ENCODE measurements around the gene SEC23B. TPM values are rescaled to one million over a fixed set of nuclear protein-coding genes. Genes with fewer than 3 reads are reported as not detected.

SEC23B gene
- total and polyA plus RNA-seq, 4 donors: 12.8 to 54.3 (median 34.8) TPM

DNA sequence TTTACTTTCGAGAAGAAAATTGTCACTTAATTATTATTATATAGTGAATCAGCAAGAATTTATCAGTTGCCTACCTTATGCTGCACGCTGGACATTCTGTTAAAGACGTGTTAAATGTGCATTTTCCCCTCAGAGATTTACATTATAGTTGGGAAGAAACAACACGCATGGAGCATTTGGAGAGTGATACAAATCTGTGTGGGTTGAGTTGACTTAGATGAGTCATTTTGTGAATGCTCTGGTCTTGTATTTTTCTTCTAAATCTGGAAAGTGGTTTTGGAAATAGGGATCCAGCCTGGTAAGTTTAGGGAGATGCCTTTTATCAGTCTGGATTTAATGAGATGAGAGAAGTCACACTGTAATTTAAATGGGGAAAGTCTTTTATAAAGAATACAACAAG is 35.5 kb downstream of the SEC23B start:
- peaks cover 5 to 19% (median 12%) of the 10 kb centered on the region in 4 donors for H3K4me1 ChIP-seq (ENCODE audit: control insufficient read depth in 4 of 4, insufficient read depth in 4 of 4, low read length in 3 of 4)
- peaks cover 10 to 43% (median 36%) of the 10 kb centered on the region in 4 donors for H3K36me3 ChIP-seq (ENCODE audit: control insufficient read depth in 4 of 4, insufficient read depth in 3 of 4, low read depth in 1 of 4, low read length in 3 of 4)

GRCh38 chr20:18543932-18544331 is 36.2 kb downstream of the SEC23B start:
- no peak overlapping the region for H3K4me3 ChIP-seq (ENCODE audit: low read depth in 1 of 3, low read length in 3 of 3)
- DNase-seq (ENCODE audit: low spot score): no peak
- 33% methylated on average over 7 of the region's 7 CpGs for WGBS
- peaks cover 5 to 19% (median 12%) of the 10 kb centered on the region in 4 donors for H3K4me1 ChIP-seq (ENCODE audit: control insufficient read depth in 4 of 4, insufficient read depth in 4 of 4, low read length in 3 of 4)
- no peaks in the 10 kb centered on the region for H3K27me3 ChIP-seq (ENCODE audit: control insufficient read depth in 4 of 4, insufficient read depth in 4 of 4, low read length in 3 of 4)
- no peak overlapping the region for H3K9ac ChIP-seq (ENCODE audit: low read depth in 1 of 2, low read length in 2 of 2)
- peak overlapping the region; percentile 70 to 77 for H3K27ac ChIP-seq (ENCODE audit: low read depth in 1 of 2, low read length in 2 of 2)
- no peaks in the 10 kb centered on the region for H3K9me3 ChIP-seq (ENCODE audit: control insufficient read depth in 4 of 4, low read length in 3 of 4)
- peaks cover 10 to 51% (median 39%) of the 10 kb centered on the region in 4 donors for H3K36me3 ChIP-seq (ENCODE audit: control insufficient read depth in 4 of 4, insufficient read depth in 3 of 4, low read depth in 1 of 4, low read length in 3 of 4)
- peak; percentile 91 for TF ChIP-seq SP1 (IDR thresholded peaks at IDR 0.05)
- peak; percentile 99 for TF ChIP-seq MAX (IDR thresholded peaks at IDR 0.05)
- no peak for TF ChIP-seq NR2F2 (IDR thresholded peaks at IDR 0.05)
- TF ChIP-seq, protein P1, sequence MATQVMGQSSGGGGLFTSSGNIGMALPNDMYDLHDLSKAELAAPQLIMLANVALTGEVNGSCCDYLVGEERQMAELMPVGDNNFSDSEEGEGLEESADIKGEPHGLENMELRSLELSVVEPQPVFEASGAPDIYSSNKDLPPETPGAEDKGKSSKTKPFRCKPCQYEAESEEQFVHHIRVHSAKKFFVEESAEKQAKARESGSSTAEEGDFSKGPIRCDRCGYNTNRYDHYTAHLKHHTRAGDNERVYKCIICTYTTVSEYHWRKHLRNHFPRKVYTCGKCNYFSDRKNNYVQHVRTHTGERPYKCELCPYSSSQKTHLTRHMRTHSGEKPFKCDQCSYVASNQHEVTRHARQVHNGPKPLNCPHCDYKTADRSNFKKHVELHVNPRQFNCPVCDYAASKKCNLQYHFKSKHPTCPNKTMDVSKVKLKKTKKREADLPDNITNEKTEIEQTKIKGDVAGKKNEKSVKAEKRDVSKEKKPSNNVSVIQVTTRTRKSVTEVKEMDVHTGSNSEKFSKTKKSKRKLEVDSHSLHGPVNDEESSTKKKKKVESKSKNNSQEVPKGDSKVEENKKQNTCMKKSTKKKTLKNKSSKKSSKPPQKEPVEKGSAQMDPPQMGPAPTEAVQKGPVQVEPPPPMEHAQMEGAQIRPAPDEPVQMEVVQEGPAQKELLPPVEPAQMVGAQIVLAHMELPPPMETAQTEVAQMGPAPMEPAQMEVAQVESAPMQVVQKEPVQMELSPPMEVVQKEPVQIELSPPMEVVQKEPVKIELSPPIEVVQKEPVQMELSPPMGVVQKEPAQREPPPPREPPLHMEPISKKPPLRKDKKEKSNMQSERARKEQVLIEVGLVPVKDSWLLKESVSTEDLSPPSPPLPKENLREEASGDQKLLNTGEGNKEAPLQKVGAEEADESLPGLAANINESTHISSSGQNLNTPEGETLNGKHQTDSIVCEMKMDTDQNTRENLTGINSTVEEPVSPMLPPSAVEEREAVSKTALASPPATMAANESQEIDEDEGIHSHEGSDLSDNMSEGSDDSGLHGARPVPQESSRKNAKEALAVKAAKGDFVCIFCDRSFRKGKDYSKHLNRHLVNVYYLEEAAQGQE (IDR thresholded peaks at IDR 0.05): peak; percentile 54
- TF ChIP-seq EGR1 (IDR thresholded peaks at IDR 0.05; ENCODE audit: low read depth in 2 of 2): peak; percentile 66 to 68
- no peak for TF ChIP-seq FOXA1 (IDR thresholded peaks at IDR 0.05)
- TF ChIP-seq FOXA2 (IDR thresholded peaks at IDR 0.05): peak; percentile 67
- TF ChIP-seq HNF4A (conservative IDR thresholded peaks at IDR 0.05): peak; percentile 63 to 75
- TF ChIP-seq, protein P2, sequence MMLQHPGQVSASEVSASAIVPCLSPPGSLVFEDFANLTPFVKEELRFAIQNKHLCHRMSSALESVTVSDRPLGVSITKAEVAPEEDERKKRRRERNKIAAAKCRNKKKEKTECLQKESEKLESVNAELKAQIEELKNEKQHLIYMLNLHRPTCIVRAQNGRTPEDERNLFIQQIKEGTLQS (IDR thresholded peaks at IDR 0.05): peak; percentile 74
- TF ChIP-seq GABPA (IDR thresholded peaks at IDR 0.05 in 1 of 2, conservative IDR thresholded peaks at IDR 0.05 in 1 of 2): peak; percentile 34 to 82
- peak; percentile 67 to 88 for TF ChIP-seq RXRA (IDR thresholded peaks at IDR 0.05)
- peak; percentile 93 for TF ChIP-seq YY1 (IDR thresholded peaks at IDR 0.05)
- TF ChIP-seq JUND (IDR thresholded peaks at IDR 0.05): peak in 1 of 2 donors; percentile 50
- no peak for TF ChIP-seq TAF1 (conservative IDR thresholded peaks at IDR 0.05)

More for the DNA sequence above, 35.5 kb downstream of the SEC23B start:
- no peaks in the 10 kb centered on the region for H3K9me3 ChIP-seq (ENCODE audit: control insufficient read depth in 4 of 4, low read length in 3 of 4)
- no peak for DNase-seq (ENCODE audit: low spot score)
- H3K27me3 ChIP-seq (ENCODE audit: control insufficient read depth in 4 of 4, insufficient read depth in 4 of 4, low read length in 3 of 4): no peaks in the 10 kb centered on the region
- H3K9ac ChIP-seq (ENCODE audit: low read depth in 1 of 2, low read length in 2 of 2): no peak overlapping the region
- H3K4me3 ChIP-seq (ENCODE audit: low read depth in 1 of 3, low read length in 3 of 3): no peak overlapping the region
- peak overlapping the region; percentile 65 to 70 for H3K27ac ChIP-seq (ENCODE audit: low read depth in 1 of 2, low read length in 2 of 2)
- TF ChIP-seq, protein P2 (IDR thresholded peaks at IDR 0.05): no peak
- TF ChIP-seq NR2F2 (IDR thresholded peaks at IDR 0.05) (no peak), FOXA1 (IDR thresholded peaks at IDR 0.05) (no peak), HNF4A (conservative IDR thresholded peaks at IDR 0.05) (no peak), RAD21 (IDR thresholded peaks at IDR 0.05) (no peak), RXRA (IDR thresholded peaks at IDR 0.05) (no peak), GABPA (IDR thresholded peaks at IDR 0.05 in 1 of 2, conservative IDR thresholded peaks at IDR 0.05 in 1 of 2) (no peak), ZBTB33 (IDR thresholded peaks at IDR 0.05) (no peak), TAF1 (conservative IDR thresholded peaks at IDR 0.05) (no peak), SP1 (IDR thresholded peaks at IDR 0.05) (no peak), FOXA2 (IDR thresholded peaks at IDR 0.05) (no peak)
- TF ChIP-seq, protein P3, sequence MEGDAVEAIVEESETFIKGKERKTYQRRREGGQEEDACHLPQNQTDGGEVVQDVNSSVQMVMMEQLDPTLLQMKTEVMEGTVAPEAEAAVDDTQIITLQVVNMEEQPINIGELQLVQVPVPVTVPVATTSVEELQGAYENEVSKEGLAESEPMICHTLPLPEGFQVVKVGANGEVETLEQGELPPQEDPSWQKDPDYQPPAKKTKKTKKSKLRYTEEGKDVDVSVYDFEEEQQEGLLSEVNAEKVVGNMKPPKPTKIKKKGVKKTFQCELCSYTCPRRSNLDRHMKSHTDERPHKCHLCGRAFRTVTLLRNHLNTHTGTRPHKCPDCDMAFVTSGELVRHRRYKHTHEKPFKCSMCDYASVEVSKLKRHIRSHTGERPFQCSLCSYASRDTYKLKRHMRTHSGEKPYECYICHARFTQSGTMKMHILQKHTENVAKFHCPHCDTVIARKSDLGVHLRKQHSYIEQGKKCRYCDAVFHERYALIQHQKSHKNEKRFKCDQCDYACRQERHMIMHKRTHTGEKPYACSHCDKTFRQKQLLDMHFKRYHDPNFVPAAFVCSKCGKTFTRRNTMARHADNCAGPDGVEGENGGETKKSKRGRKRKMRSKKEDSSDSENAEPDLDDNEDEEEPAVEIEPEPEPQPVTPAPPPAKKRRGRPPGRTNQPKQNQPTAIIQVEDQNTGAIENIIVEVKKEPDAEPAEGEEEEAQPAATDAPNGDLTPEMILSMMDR (IDR thresholded peaks at IDR 0.05; ENCODE audit: low read depth, low read length, missing input control): no peak
- 94% methylated on average over 4 of the region's 4 CpGs for WGBS
